Peyer's patch (tissue), 4 donors: ENCODE data around the gene TNNC1.

Experiments
- CTCF ChIP-seq, 6 experiments: fragments of 450-650 bp in 4 of 6; fragments of 200-600 bp in 2 of 6; sonication (generic) in 1 of 6; IDR thresholded peaks; one replicate each; pipeline ENCODE4 v1.5.1; 2017 to 2019; ENCODE audit warnings: antibody characterized with exemption in 6 of 6, mild to moderate bottlenecking in 3 of 6, moderate library complexity in 1 of 6
- POLR2A ChIP-seq, 2 donors: fragments of 450-650 bp; IDR thresholded peaks; one replicate each; pipeline ENCODE4 v1.5.1; 2017; ENCODE audit warnings: antibody characterized with exemption in 2 of 2, mild to moderate bottlenecking in 2 of 2, moderate library complexity in 2 of 2

GRCh38 chr3:52469001-52469400 lies 15.2 kb upstream of the TNNC1 start:
- no peak for TF ChIP-seq CTCF (IDR thresholded peaks at IDR 0.05)
- TF ChIP-seq POLR2A (IDR thresholded peaks at IDR 0.05), result no peak
